Loucy (cell line): ENCODE measurements around the gene MALRD1.

Experiments
- H2AFZ ChIP-seq: fragments of 200-600 bp; sonication (generic); 2 replicates; pipeline ENCODE4 v1.6.0; 2016; ENCODE audit warnings: antibody characterized with exemption, mild to moderate bottlenecking, low read length, moderate library complexity
- H3F3A ChIP-seq: fragments of 200-600 bp; 2 replicates; pipeline ENCODE4 v1.6.0; 2016; ENCODE audit warnings: antibody characterized with exemption, low read depth, mild to moderate bottlenecking
- H3K27me3 ChIP-seq: fragments of 200-600 bp; sonication (generic); 2 replicates; pipeline ENCODE4 v1.6.1; 2014; ENCODE audit warnings: low read length, mild to moderate bottlenecking; ENCODE audit not compliant: insufficient read depth, poor library complexity, severe bottlenecking
- H3K36me3 ChIP-seq: fragments of 200-600 bp; sonication (generic); 2 replicates; pipeline ENCODE4 v1.6.1; 2016; ENCODE audit warnings: low read length; ENCODE audit not compliant: insufficient read depth
- H3K4me1 ChIP-seq: fragments of 200-600 bp; sonication (generic); 2 replicates; pipeline ENCODE4 v1.5.1; 2014; ENCODE audit warnings: low read length, mild to moderate bottlenecking; ENCODE audit not compliant: insufficient read depth, poor library complexity, severe bottlenecking
- H3K4me2 ChIP-seq: fragments of 200-600 bp; sonication (generic); 2 replicates; pipeline ENCODE4 v1.6.0; 2014; ENCODE audit warnings: antibody characterized with exemption, low read length, low read depth, mild to moderate bottlenecking; ENCODE audit not compliant: poor library complexity, severe bottlenecking
- H3K4me3 ChIP-seq: fragments of 200-600 bp; sonication (generic); 2 replicates; pipeline ENCODE4 v1.5.1; 2014; ENCODE audit warnings: low read length, mild to moderate bottlenecking, mixed read lengths; ENCODE audit not compliant: poor library complexity, severe bottlenecking
- H3K79me2 ChIP-seq: fragments of 200-600 bp; sonication (generic); 2 replicates; pipeline ENCODE4 v1.6.1; 2014; ENCODE audit warnings: low read length; ENCODE audit not compliant: insufficient read depth
- H3K9ac ChIP-seq: fragments of 200-600 bp; sonication (generic); 2 replicates; pipeline ENCODE4 v1.6.0; 2014; ENCODE audit warnings: mild to moderate bottlenecking, low read depth, low read length, moderate library complexity; ENCODE audit not compliant: poor library complexity, severe bottlenecking
- H3K9me2 ChIP-seq: fragments of 200-600 bp; sonication (generic); replicated peaks from 2 replicates; pipeline ENCODE4 v1.6.1; 2016; ENCODE audit warnings: low read depth, low read length, mixed read lengths
- H3K9me3 ChIP-seq: fragments of 200-600 bp; sonication (generic); 2 replicates; pipeline ENCODE4 v1.6.1; 2014; ENCODE audit warnings: mild to moderate bottlenecking, antibody characterized with exemption, low read length, low read depth; ENCODE audit not compliant: insufficient read depth
- H4K20me1 ChIP-seq: fragments of 200-600 bp; sonication (generic); 2 replicates; pipeline ENCODE4 v1.6.0; 2014; ENCODE audit warnings: antibody characterized with exemption, low read length, mild to moderate bottlenecking; ENCODE audit not compliant: insufficient read depth, poor library complexity, severe bottlenecking
- EZH2phosphoT487 ChIP-seq: fragments of 200-600 bp; IDR thresholded peaks from 2 replicates; pipeline ENCODE4 v1.6.1; 2018; ENCODE audit warnings: antibody characterized with exemption, mild to moderate bottlenecking, moderate library complexity, borderline replicate concordance
- TF ChIP-seq, protein P1 (sequence below): fragments of 200-600 bp; sonication (generic); conservative IDR thresholded peaks from 2 replicates; pipeline ENCODE4 v1.5.1; 2014; ENCODE audit warnings: mild to moderate bottlenecking, antibody characterized with exemption, low read length

The MALRD1 gene

DNA sequence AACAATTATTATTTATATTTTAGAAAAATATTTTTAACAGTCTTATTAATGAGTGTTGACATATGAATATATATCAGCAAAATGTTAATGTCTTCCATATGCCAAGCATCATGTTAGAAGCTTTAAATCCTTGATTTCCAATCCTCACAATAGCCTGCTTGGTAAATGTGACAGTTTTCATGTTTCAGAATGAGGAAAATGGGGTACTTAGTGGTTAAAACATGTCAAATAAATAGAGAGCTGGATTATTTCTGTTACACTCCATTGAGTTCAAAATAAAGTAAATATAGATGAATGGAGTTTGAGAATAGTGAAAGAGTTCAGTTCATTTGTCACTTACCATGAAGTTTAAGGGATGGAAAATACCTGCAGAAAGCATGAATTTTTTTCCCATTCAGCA lies 377.4 kb downstream of the MALRD1 start:
- TF ChIP-seq, protein P1, sequence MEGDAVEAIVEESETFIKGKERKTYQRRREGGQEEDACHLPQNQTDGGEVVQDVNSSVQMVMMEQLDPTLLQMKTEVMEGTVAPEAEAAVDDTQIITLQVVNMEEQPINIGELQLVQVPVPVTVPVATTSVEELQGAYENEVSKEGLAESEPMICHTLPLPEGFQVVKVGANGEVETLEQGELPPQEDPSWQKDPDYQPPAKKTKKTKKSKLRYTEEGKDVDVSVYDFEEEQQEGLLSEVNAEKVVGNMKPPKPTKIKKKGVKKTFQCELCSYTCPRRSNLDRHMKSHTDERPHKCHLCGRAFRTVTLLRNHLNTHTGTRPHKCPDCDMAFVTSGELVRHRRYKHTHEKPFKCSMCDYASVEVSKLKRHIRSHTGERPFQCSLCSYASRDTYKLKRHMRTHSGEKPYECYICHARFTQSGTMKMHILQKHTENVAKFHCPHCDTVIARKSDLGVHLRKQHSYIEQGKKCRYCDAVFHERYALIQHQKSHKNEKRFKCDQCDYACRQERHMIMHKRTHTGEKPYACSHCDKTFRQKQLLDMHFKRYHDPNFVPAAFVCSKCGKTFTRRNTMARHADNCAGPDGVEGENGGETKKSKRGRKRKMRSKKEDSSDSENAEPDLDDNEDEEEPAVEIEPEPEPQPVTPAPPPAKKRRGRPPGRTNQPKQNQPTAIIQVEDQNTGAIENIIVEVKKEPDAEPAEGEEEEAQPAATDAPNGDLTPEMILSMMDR = no peak
- no peak for TF ChIP-seq EZH2phosphoT487
- Histone ChIP-seq H3K36me3 (no peaks in the 10 kb centered on the region), H3K9me3 (no peaks in the 10 kb centered on the region), H3K9me2 (no peaks in the 10 kb centered on the region), H3K9ac (no peak overlapping the region), H3K4me2 (no peak overlapping the region), H3K27me3 (no peaks in the 10 kb centered on the region), H3K4me3 (no peak overlapping the region), H3K4me1 (no peaks in the 10 kb centered on the region), H4K20me1 (no peaks in the 10 kb centered on the region), H3F3A (no peaks in the 10 kb centered on the region), H2AFZ (no peak overlapping the region), H3K79me2 (no peaks in the 10 kb centered on the region)

DNA sequence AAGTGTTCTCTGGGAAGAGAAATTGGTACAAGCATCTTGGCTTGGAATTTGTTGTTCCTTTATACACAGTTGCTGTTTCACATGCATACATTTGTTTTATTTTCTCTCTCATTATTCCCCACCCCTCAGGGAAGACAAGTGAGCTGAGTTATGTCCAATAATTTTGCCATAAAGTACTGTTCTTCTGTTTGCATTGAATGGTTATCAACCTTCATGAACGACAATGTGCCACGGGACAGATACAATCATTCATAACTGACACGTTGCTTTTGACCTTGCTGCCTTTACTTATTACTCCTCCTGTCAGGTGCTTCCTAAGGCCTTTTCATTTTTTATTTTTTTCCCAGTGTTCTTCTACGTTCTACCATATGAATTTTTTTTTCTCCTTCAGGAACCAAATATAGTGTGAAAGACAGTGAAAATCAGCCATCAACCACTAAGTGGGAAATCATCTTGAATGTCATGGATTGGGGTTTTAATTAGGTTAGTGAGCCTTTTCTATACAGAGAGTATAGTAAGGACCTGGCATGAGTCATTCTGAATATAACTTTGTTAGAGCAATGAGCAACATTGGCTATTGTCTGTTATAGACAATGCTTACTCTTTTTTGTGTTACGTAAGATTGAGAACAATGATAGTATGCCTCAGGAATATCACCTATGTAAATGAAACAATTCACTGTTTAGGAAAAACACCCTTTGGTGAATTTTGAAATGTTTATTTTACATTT lies 383.2 kb downstream of the MALRD1 start:
- Histone ChIP-seq H4K20me1 (no peaks in the 10 kb centered on the region), H3K27me3 (no peaks in the 10 kb centered on the region), H3F3A (no peaks in the 10 kb centered on the region), H3K4me1 (no peaks in the 10 kb centered on the region), H3K9me3 (no peaks in the 10 kb centered on the region), H3K9ac (no peak overlapping the region), H3K79me2 (no peaks in the 10 kb centered on the region), H3K4me3 (no peak overlapping the region), H2AFZ (no peak overlapping the region), H3K9me2 (no peaks in the 10 kb centered on the region), H3K4me2 (no peak overlapping the region), H3K36me3 (no peaks in the 10 kb centered on the region)
- TF ChIP-seq, protein P1 = no peak
- no peak for TF ChIP-seq EZH2phosphoT487

DNA sequence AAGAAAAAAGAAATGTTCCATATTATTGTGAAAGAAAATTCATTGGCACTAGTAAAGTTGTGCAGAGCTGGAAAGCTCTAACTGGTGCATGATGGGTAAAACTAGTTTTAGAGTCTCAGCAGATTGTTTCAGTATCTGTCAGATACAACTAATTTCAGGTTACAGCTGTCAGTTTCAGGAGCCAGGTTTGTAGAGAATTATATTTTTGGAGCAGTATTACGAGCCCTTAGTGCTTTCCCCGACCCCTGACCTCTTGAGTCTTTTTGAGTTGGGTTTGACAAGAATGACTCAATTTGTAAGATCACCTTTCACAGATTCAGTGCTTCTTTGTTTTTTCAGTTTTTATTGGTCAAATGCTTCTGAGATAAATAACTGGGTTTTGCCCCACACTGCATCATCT lies 401.3 kb downstream of the MALRD1 start:
- Histone ChIP-seq H3K79me2 (no peaks in the 10 kb centered on the region), H3F3A (no peaks in the 10 kb centered on the region), H4K20me1 (no peaks in the 10 kb centered on the region), H3K4me3 (no peak overlapping the region), H3K27me3 (no peaks in the 10 kb centered on the region), H3K4me1 (no peaks in the 10 kb centered on the region), H3K4me2 (no peak overlapping the region), H3K9me3 (no peaks in the 10 kb centered on the region), H3K9ac (no peak overlapping the region), H3K36me3 (no peaks in the 10 kb centered on the region), H3K9me2 (no peaks in the 10 kb centered on the region), H2AFZ (no peak overlapping the region)
- TF ChIP-seq, protein P1 = no peak
- no peak for TF ChIP-seq EZH2phosphoT487
